ENCODE results near the gene CD27. TPM values are rescaled to one million over a fixed set of nuclear protein-coding genes. Genes with fewer than 3 reads are reported as not detected.

CD27 gene
- total RNA-seq (ENCODE audit: unreplicated experiment) = not detected
- long read RNA-seq = 0 reads

DNA sequence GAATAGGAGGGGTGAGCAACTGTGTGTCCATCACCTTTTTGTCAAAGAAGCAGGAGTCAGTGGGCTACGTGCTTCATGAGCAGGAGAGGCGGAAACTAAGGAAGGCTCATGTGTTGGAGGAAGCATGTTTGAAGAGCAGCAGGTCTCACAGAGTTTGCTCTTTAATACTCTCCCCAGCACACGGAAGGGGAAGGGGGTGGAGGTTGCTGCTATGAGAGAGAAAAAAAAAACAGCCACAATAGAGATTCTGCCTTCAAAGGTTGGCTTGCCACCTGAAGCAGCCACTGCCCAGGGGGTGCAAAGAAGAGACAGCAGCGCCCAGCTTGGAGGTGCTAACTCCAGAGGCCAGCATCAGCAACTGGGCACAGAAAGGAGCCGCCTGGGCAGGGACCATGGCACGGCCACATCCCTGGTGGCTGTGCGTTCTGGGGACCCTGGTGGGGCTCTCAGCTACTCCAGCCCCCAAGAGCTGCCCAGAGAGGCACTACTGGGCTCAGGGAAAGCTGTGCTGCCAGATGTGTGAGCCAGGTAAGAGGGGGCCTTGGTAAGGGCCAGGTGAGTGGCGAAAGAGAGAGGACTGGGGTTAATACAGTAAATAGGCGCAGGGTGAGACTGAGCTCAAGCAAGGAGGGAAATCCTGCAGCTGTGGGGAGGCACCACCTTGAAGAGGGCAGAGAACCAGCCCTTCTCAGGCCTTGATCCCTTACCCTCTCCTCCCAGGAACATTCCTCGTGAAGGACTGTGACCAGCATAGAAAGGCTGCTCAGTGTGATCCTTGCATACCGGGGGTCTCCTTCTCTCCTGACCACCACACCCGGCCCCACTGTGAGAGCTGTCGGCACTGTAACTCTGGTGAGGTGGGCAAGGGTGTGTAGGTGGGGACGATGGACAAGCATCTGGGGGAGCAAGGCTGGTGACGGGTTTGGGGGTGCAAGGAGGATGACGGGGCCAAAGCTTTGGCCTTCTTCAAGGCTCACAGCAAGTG, at the start of gene CD27:
Gene CD27 (plus strand): TSS at position 252 of the 985 bp plus-strand sequence. CDS start 141 bp downstream, at position 393.
- TF ChIP-seq, protein P1, sequence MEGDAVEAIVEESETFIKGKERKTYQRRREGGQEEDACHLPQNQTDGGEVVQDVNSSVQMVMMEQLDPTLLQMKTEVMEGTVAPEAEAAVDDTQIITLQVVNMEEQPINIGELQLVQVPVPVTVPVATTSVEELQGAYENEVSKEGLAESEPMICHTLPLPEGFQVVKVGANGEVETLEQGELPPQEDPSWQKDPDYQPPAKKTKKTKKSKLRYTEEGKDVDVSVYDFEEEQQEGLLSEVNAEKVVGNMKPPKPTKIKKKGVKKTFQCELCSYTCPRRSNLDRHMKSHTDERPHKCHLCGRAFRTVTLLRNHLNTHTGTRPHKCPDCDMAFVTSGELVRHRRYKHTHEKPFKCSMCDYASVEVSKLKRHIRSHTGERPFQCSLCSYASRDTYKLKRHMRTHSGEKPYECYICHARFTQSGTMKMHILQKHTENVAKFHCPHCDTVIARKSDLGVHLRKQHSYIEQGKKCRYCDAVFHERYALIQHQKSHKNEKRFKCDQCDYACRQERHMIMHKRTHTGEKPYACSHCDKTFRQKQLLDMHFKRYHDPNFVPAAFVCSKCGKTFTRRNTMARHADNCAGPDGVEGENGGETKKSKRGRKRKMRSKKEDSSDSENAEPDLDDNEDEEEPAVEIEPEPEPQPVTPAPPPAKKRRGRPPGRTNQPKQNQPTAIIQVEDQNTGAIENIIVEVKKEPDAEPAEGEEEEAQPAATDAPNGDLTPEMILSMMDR (IDR thresholded peaks at IDR 0.05; ENCODE audit: partially characterized antibody, unreplicated experiment) = no peak

DNA sequence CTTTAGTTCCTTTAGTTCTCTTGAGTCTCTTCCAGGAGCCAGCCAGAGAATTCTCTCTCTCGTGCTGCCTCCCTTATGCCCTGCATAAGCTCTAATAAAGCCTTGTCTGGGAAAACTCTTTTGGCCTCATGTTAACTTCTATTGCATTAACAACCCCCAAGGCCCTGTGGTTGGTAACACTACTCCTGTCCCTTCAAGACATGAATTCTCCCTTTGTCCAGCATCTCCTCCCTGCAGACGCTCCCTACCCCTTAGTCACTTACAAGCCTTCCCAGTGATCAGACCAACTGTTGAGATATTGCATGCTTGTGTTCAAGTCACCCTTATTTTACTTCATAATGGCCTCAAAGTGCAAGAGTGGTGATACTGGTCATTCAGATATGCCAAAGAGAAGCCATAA, 48.7 kb upstream of the CD27 start:
- no peaks in the 10 kb centered on the region for H3K27me3 Mint-ChIP-seq (ENCODE audit: unreplicated experiment)
- no peaks in the 10 kb centered on the region for H3K4me1 Mint-ChIP-seq (ENCODE audit: low read depth, unreplicated experiment)
- DNase-seq = no peak
- H3K4me3 Mint-ChIP-seq (ENCODE audit: unreplicated experiment) = no peak overlapping the region
- H3K27ac Mint-ChIP-seq (ENCODE audit: unreplicated experiment) = no peak overlapping the region
- no peaks in the 10 kb centered on the region for H3K36me3 Mint-ChIP-seq (ENCODE audit: unreplicated experiment)
- TF ChIP-seq, protein P1 (IDR thresholded peaks at IDR 0.05; ENCODE audit: partially characterized antibody, unreplicated experiment) = no peak
- H3K9me3 Mint-ChIP-seq (ENCODE audit: unreplicated experiment) = no peaks in the 10 kb centered on the region

More for the DNA sequence above, at the start of gene CD27:
- no peak within 1 kb of the TSS for H3K4me3 Mint-ChIP-seq (ENCODE audit: unreplicated experiment)
- H3K9me3 Mint-ChIP-seq (ENCODE audit: unreplicated experiment) = no peaks in the 10 kb centered on the region
- peaks cover 2% of the 10 kb centered on the region for H3K27me3 Mint-ChIP-seq (ENCODE audit: unreplicated experiment)
- H3K4me1 Mint-ChIP-seq (ENCODE audit: low read depth, unreplicated experiment) = no peaks in the 10 kb centered on the region
- no peak within 1 kb of the TSS for H3K27ac Mint-ChIP-seq (ENCODE audit: unreplicated experiment)
- no peak for DNase-seq
- no peaks in the 10 kb centered on the region for H3K36me3 Mint-ChIP-seq (ENCODE audit: unreplicated experiment)

DNA sequence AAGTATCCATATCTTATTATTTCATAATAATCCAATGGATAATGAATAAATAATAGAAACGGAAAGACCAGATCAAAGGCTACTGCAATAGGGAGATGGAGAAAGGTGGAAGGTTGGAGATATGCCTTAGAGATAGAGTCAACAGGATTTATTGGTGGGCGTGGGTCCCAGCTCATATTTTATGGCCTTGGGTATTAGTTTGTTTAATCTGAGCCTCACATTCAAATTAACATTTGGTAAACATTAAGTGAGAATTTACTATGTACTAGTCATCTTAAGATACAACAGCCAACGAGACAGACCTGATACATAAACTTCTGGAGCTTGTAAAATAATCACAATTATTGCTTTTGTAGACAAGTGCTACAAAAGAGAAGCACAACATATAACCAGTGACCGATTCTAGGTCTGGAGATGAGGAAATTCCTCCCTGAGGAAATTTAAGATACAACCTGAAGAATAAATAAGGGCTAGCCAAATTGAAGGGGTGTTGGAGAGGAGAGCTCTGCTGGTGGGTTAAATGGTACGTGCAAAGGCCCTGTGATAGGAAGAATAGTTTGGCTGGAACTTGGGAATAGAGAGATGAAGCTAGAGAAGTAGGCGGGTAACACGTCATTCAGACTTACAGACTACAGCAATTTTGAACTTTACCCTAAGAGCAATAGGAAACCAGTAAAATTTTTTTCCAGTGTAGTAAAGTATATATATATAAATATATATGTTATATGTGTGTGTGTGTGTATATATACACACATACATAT, 44.7 kb upstream of the CD27 start:
- Mint-ChIP-seq H3K9me3 (ENCODE audit: unreplicated experiment) (no peaks in the 10 kb centered on the region), H3K27me3 (ENCODE audit: unreplicated experiment) (peaks cover 2% of the 10 kb centered on the region), H3K4me3 (ENCODE audit: unreplicated experiment) (no peak overlapping the region), H3K27ac (ENCODE audit: unreplicated experiment) (no peak overlapping the region), H3K36me3 (ENCODE audit: unreplicated experiment) (no peaks in the 10 kb centered on the region), H3K4me1 (ENCODE audit: low read depth, unreplicated experiment) (no peaks in the 10 kb centered on the region)
- TF ChIP-seq, protein P1 (IDR thresholded peaks at IDR 0.05; ENCODE audit: partially characterized antibody, unreplicated experiment) = no peak
- no peak for DNase-seq

DNA sequence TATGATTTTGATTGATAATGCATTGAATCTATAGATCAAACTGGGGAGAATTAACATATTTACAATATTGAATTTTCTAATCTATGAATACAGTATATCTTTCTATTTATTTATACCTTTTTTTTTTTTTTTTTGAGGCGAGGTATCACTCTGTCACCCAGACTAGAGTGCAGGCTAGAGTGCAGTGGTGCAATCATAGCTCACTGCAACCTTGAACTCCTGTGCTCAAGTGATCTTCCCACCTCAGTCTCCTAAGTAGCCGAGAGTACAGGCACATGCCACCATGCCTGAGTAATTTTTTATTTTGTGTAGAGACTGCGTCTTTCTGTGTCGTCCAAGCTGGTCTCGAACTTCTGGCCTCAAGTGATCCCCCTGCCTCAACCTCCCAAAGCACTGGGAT, 40.4 kb upstream of the CD27 start:
- Mint-ChIP-seq H3K36me3 (ENCODE audit: unreplicated experiment) (no peaks in the 10 kb centered on the region), H3K4me3 (ENCODE audit: unreplicated experiment) (no peak overlapping the region), H3K27me3 (ENCODE audit: unreplicated experiment) (peaks cover 2% of the 10 kb centered on the region), H3K9me3 (ENCODE audit: unreplicated experiment) (no peaks in the 10 kb centered on the region), H3K27ac (ENCODE audit: unreplicated experiment) (no peak overlapping the region), H3K4me1 (ENCODE audit: low read depth, unreplicated experiment) (no peaks in the 10 kb centered on the region)
- TF ChIP-seq, protein P1 (IDR thresholded peaks at IDR 0.05; ENCODE audit: partially characterized antibody, unreplicated experiment) = no peak
- no peak for DNase-seq
